SK-N-MC (cell line): ENCODE data around the gene TMEM132C.

ENCODE experiments used
- DNase-seq: peaks from one replicate; pipeline ENCODE4 v3.0.0-alpha.2; 2011; ENCODE audit warnings: low read depth, low spot score
- H3K27ac ChIP-seq: fragments of 200-600 bp; sonication (generic); 2 replicates; pipeline ENCODE4 v1.5.1; 2016; ENCODE audit warnings: mixed run types
- H3K36me3 ChIP-seq: fragments of 200-600 bp; sonication (generic); 2 replicates; pipeline ENCODE4 v1.6.1; 2017; ENCODE audit warnings: antibody characterized with exemption, low read length, mixed read lengths; ENCODE audit not compliant: insufficient read depth
- H3K4me3 ChIP-seq: fragments of 200-600 bp; sonication (generic); 2 replicates; pipeline ENCODE4 v1.5.1; 2016
- H3K9ac ChIP-seq: fragments of 200-600 bp; sonication (generic); 2 replicates; pipeline ENCODE4 v1.8.0; 2017; ENCODE audit warnings: mixed run types, mixed read lengths; ENCODE audit not compliant: insufficient read length
- H3K9me3 ChIP-seq: fragments of 200-600 bp; sonication (generic); 2 replicates; pipeline ENCODE4 v1.6.1; 2017; ENCODE audit warnings: low read depth, mild to moderate bottlenecking, antibody characterized with exemption, low read length, moderate library complexity, mixed read lengths
- EZH2 ChIP-seq: fragments of 200-600 bp; sonication (generic); IDR thresholded peaks from one replicate; pipeline ENCODE4 v1.6.1; 2017; ENCODE audit warnings: antibody characterized with exemption
- FOXP2 ChIP-seq: optimal IDR thresholded peaks from 2 replicates; pipeline ENCODE3; 2011; ENCODE audit warnings: mild to moderate bottlenecking, moderate library complexity; ENCODE audit not compliant: insufficient read depth; ENCODE audit errors: extremely low read length, control extremely low read depth
- POLR2AphosphoS5 ChIP-seq: IDR thresholded peaks from 2 replicates; pipeline ENCODE4 v1.6.1; 2012; ENCODE audit warnings: mild to moderate bottlenecking, low read depth, low read length, borderline replicate concordance

The TMEM132C gene

DNA sequence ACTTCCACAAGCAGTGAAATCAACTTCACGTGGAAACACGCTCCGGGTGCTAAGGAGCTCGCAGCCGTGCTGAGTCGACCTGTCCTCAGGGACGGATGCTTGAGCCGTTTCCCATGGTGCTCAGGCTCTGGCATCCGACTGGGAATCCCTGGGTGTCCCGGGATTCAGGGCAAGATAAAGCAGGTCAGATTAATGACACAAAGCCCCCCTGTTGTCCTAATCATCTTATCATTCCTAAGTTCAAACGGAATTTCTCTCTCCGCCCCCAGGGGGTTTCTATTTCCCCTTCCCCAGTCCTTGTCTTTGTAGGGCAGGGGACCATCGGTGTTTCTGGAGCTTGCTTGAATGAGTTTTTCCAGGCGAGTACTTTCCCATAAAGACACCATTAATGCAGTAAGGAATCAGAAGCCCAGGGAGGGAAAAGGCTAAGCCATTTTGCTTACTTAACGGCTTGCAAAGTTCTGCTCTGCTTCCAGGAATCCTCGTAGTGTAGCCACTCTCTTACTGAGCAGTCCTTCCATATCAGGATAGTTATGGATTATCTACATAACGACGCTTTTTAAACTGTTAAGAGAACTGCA is 116.5 kb downstream of the TMEM132C start:
- H3K27ac ChIP-seq: no peak overlapping the region

DNA sequence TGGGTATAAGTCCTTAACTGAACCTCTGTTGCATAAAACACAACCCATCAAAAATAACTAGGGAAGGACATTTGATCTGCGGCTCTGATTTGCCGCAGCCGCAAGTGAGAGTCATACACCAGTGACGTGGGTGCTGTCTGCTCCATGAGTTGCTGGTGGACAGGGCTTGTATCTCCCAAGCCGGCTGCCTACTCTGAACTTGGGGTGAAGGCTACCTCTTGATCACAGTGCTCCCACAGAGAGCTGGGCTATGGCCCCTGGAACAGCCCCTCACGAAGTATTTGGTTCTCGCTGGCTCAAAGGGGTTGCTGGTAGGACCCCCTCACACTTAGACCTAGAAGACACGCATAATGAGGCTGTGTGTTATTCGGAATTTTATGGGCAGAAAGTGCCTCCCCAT is 118.8 kb downstream of the TMEM132C start:
- TF ChIP-seq POLR2AphosphoS5 (no peak), EZH2 (no peak), FOXP2 (no peak)
- Histone ChIP-seq H3K36me3 (no peaks in the 10 kb centered on the region), H3K9ac (no peak overlapping the region), H3K4me3 (no peak overlapping the region), H3K9me3 (no peaks in the 10 kb centered on the region), H3K27ac (no peak overlapping the region)
- DNase-seq: no peak

More for the DNA sequence above, 116.5 kb downstream of the TMEM132C start:
- Histone ChIP-seq H3K9me3 (no peaks in the 10 kb centered on the region), H3K4me3 (no peak overlapping the region), H3K36me3 (no peaks in the 10 kb centered on the region), H3K9ac (no peak overlapping the region)
- DNase-seq: no peak
- no peak for TF ChIP-seq FOXP2
- no peak for TF ChIP-seq EZH2

DNA sequence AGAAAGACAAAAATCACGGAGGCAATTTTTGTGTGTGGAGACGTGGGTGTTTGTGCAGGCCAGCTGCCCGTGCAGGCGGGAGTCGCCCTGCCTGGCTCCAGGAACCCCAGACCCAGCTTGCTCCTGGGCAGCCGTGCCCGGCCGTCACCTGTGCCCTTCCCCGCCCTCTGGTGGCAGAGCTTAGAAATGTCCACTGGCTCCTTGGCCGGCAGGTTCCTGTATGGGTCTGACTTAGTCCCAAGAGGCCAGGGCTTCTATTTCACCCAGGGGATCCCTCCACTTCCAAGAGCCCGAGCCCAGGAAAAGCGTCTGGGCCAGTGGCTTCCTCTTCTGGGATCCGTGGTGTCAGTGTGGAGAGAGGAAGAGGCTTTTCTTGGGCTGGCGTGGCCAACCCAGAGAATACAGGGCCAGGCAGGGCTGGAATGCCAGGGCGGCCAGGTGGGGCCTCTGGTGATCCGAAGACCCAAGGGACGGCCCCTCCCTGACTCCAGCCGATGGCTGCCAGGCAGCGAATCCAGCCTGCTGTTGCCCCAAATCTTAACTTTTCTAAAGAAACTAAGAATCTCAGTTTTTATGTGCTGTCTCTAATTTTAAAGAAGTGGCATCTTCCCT is 120.9 kb downstream of the TMEM132C start:
- H3K9ac ChIP-seq: no peak overlapping the region
- H3K36me3 ChIP-seq: no peaks in the 10 kb centered on the region
- TF ChIP-seq FOXP2 (no peak), EZH2 (no peak), POLR2AphosphoS5 (no peak)
- H3K27ac ChIP-seq: no peak overlapping the region
- no peak for DNase-seq
- no peak overlapping the region for H3K4me3 ChIP-seq
- H3K9me3 ChIP-seq: no peaks in the 10 kb centered on the region

DNA sequence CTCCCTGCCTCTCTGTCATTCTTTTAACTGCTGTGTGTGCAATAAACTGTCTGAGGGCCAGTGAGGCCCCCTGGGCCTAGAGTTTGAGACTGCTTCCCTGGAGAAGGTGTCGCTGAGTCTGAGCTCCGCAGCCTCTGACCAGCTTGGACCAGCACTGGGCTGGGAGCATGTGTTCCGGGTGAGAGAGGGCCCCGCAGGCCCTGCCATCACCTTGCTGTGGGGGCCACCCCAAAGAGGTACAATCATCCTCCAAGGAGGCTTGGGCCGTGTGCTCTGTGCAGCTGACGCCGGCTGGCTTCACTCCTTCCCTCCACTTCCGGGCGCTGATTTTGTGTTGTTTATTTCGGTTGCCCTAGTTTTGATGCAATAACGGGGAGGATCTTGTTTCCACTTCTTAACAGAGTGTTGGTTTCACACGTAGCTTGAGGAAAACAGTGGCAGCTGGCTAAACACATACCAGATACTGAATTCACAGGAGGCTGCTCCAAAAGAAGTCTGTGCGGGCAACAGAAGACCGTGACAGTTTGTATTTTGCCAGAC is 121.6 kb downstream of the TMEM132C start:
- DNase-seq: no peak

DNA sequence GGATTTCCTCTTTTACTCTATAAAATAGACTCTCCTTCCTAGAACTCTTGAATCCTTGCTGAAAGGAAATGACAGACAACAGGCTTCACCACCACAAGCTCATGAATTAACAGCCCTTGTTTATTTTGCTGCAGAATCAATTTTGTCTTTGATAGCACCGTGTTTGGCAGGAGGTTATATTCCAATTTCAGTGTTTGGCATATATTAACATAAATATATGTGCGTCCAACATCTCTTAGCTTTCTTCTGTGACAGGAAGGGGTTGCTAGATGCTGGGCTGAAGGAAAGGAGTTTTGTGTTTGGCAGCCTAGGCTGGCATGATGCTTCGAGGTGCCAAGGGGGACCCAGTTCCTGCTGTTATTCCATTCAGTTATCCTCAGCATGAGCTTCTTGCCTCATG is 126.4 kb downstream of the TMEM132C start:
- H3K9me3 ChIP-seq: no peaks in the 10 kb centered on the region
- no peak for TF ChIP-seq FOXP2
- no peak for TF ChIP-seq EZH2
- TF ChIP-seq POLR2AphosphoS5: no peak

More for the DNA sequence above, 121.6 kb downstream of the TMEM132C start:
- Histone ChIP-seq H3K9me3 (no peaks in the 10 kb centered on the region), H3K27ac (no peak overlapping the region), H3K4me3 (no peak overlapping the region), H3K9ac (no peak overlapping the region), H3K36me3 (no peaks in the 10 kb centered on the region)
- TF ChIP-seq POLR2AphosphoS5 (no peak), EZH2 (no peak), FOXP2 (no peak)

DNA sequence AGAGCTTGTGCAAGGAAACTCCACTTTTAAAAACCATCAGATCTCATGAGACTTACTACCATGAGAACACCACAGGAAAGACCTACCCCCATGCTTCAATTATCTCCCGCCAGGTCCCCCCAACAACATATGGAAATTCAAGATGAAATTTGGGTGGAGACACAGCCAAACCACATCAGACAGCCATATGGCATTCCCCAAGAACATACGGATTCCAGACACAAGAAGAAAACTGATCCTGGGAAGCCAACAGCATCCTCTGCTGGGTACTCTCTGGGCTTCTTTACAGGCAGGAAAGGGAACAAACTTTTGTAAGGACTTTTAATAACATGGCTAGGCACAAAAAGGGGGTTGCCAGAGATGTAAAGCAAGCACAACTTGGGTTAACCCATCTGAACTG is 127.2 kb downstream of the TMEM132C start:
- Histone ChIP-seq H3K27ac (no peak overlapping the region), H3K4me3 (no peak overlapping the region), H3K9ac (no peak overlapping the region), H3K9me3 (no peaks in the 10 kb centered on the region), H3K36me3 (no peaks in the 10 kb centered on the region)
- DNase-seq: no peak
- TF ChIP-seq EZH2 (no peak), FOXP2 (no peak), POLR2AphosphoS5 (no peak)

More for the DNA sequence above, 126.4 kb downstream of the TMEM132C start:
- Histone ChIP-seq H3K27ac (no peak overlapping the region), H3K4me3 (no peak overlapping the region), H3K36me3 (no peaks in the 10 kb centered on the region), H3K9ac (no peak overlapping the region)
- no peak for DNase-seq

DNA sequence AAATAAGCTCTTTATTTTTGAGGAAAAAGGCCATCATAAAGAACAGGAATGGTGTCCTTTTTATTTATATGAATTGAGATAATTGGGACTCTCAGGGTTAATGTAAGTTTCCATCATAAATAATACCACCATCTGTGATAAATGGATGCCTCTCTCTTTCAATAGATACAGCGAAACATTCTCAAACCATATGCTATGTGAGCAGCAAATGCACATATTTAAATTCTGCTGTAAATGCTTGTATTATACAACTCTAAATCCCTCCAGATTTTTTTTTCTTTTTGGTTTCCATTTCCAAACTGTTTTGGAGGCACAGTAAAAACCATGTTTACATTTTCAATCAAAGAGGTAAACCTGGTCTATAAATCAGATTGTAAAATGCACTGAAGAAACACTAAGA is 132.3 kb downstream of the TMEM132C start:
- no peaks in the 10 kb centered on the region for H3K9me3 ChIP-seq
- TF ChIP-seq EZH2 (no peak), FOXP2 (no peak), POLR2AphosphoS5 (no peak)
- H3K36me3 ChIP-seq: no peaks in the 10 kb centered on the region
- no peak for DNase-seq
- no peak overlapping the region for H3K4me3 ChIP-seq
- H3K9ac ChIP-seq: no peak overlapping the region
- no peak overlapping the region for H3K27ac ChIP-seq

DNA sequence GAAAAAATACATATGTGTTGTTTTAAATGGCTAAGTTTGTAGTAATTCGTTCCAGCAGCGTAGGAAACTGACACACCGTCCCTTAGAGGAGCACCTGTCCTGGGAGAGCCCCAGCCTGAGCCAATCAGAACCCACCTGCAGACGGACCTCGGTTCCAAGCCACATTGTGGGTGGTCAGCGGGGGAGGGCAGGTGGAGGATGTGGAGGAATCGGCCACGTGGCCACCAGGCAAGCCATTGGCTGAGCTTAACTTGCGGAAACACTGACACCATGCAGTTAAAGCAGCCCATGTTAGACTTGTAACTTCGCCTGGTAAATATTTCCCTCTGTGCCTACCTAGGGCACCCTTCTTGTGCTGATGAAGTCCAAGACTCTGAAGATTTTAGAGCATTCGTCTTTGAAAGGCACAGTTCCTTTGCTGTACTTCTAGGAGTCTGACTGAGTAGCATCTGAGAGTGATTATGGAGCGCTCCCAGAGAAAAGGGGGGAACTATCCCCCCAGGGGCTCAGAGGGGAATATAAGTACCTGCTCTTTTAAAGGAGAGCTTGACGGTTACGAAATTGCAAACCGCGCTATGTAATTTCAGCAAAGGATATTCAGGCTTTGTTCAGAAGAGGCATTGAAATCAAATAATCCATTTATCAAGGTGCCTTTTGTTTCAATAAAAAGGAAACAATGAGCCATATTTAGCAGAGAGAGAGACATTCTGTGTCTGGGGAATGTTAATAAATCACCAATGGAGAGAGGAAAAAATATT is 135.7 kb downstream of the TMEM132C start:
- no peaks in the 10 kb centered on the region for H3K9me3 ChIP-seq
- no peak for TF ChIP-seq FOXP2
- no peak for TF ChIP-seq EZH2
- TF ChIP-seq POLR2AphosphoS5: no peak
- H3K4me3 ChIP-seq: no peak overlapping the region
- no peak overlapping the region for H3K9ac ChIP-seq
- no peak overlapping the region for H3K27ac ChIP-seq
- no peaks in the 10 kb centered on the region for H3K36me3 ChIP-seq
- no peak for DNase-seq
